ENCODE results near the gene ZNF768. TPM values are rescaled to one million over a fixed set of nuclear protein-coding genes. Genes with fewer than 3 reads are reported as not detected.

The ZNF768 gene
- total and polyA plus RNA-seq, 2 of the 13 experiments (the other 11 are each of a cell fraction or from before 2014, with no cell fraction given), result 26.7 to 34.4 TPM

DNA sequence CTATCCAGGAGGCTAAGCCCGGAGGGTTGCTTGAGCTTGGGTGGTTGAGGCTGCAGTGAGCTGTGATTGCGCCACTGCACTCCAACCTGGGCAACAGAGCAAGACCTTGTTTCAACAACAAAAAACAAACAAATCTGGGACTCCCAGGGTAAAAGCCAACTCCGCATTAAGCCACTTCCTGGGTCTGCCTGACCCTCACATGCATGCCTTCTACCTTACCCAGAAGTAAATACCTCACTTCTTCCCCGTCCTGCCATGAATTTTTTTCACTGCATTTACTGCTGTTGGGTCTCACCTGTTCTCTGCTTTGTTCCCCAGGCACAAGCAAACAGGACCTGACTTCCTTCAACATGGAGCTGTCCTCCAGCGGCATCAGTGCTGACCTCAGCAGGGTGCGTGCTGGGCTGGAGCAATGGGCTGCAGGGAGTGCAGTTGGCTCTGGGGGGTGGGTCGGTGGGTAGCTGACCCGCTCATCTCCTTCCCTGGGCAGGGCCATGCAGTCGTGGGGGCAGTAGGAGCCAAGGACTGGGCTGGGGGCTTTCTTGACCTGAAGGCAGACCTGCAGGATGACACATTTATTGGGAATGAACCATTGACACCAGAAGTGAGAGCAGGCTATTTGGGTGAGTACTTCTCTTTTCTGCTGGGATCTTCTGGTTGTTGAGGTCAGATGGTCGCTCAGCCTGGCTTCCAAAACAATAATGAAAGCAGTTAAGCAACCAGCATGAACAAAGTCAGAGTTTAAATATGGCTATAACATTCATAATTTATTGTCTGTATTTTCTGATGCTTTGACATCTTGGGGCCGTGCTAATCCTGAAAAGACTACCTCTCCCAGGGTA lies 37.4 kb downstream of the ZNF768 start (continued):
- TF ChIP-seq ARNTL (CRISPR knock-in tag; IDR thresholded peaks at IDR 0.05) (no peak), CBX2 (IDR thresholded peaks at IDR 0.05; ENCODE audit: low read depth, low read length) (no peak), CBX2 (CRISPR knock-in tag; IDR thresholded peaks at IDR 0.05; ENCODE audit: low read depth) (no peak), MEIS2 (CRISPR knock-in tag; IDR thresholded peaks at IDR 0.05) (0 out of 2 replicates have a peak, but pooled peaks have one; percentile 67), SMAD1 (CRISPR knock-in tag; IDR thresholded peaks at IDR 0.05; ENCODE audit: borderline replicate concordance, low read depth) (no peak), TCF7 (IDR thresholded peaks at IDR 0.05; ENCODE audit: low read depth) (no peak), ZNF839 (CRISPR knock-in tag; IDR thresholded peaks at IDR 0.05; ENCODE audit: borderline replicate concordance) (no peak; the same call in 1 of the 2 replicates), SUZ12 (IDR thresholded peaks at IDR 0.05; ENCODE audit: low read depth, low read length) (no peak), ZNF619 (CRISPR knock-in tag; IDR thresholded peaks at IDR 0.05) (no peak), NCOA1 (CRISPR knock-in tag; IDR thresholded peaks at IDR 0.05) (no peak; the same call in 1 of the 2 replicates), ZNF552 (CRISPR knock-in tag; IDR thresholded peaks at IDR 0.05; ENCODE audit: borderline replicate concordance) (no peak), ZNF776 (CRISPR knock-in tag; IDR thresholded peaks at IDR 0.05) (no peak), ESRRA (CRISPR knock-in tag; IDR thresholded peaks at IDR 0.05; ENCODE audit: low read depth) (no peak), ZSCAN22 (CRISPR knock-in tag; IDR thresholded peaks at IDR 0.05) (no peak), TOE1 (CRISPR knock-in tag; IDR thresholded peaks at IDR 0.05) (no peak), ZNF136 (CRISPR knock-in tag; IDR thresholded peaks at IDR 0.05; ENCODE audit: low read depth) (no peak), NFAT5 (CRISPR knock-in tag; IDR thresholded peaks at IDR 0.05) (peak; percentile 53; the same call in 1 of the 2 replicates), MBD4 (IDR thresholded peaks at IDR 0.05; ENCODE audit: borderline replicate concordance, low read length) (no peak), EHMT2 (IDR thresholded peaks at IDR 0.05; ENCODE audit: borderline replicate concordance, low read depth, low read length) (no peak), PAWR (CRISPR knock-in tag; IDR thresholded peaks at IDR 0.05; ENCODE audit: borderline replicate concordance) (no peak), ATF1 (CRISPR knock-in tag; IDR thresholded peaks at IDR 0.05) (0 out of 2 replicates have a peak, but pooled peaks have one; percentile 38), RBFOX2 (IDR thresholded peaks at IDR 0.05; ENCODE audit: low read depth, low read length) (no peak)
- TF ChIP-seq, protein P1, sequence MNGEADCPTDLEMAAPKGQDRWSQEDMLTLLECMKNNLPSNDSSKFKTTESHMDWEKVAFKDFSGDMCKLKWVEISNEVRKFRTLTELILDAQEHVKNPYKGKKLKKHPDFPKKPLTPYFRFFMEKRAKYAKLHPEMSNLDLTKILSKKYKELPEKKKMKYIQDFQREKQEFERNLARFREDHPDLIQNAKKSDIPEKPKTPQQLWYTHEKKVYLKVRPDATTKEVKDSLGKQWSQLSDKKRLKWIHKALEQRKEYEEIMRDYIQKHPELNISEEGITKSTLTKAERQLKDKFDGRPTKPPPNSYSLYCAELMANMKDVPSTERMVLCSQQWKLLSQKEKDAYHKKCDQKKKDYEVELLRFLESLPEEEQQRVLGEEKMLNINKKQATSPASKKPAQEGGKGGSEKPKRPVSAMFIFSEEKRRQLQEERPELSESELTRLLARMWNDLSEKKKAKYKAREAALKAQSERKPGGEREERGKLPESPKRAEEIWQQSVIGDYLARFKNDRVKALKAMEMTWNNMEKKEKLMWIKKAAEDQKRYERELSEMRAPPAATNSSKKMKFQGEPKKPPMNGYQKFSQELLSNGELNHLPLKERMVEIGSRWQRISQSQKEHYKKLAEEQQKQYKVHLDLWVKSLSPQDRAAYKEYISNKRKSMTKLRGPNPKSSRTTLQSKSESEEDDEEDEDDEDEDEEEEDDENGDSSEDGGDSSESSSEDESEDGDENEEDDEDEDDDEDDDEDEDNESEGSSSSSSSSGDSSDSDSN (CRISPR knock-in tag; IDR thresholded peaks at IDR 0.05), result peak; percentile 15; the same call in 1 of the 2 replicates

Data from HepG2 (cell line).